Measurements from ENCODE around the gene EXOC6B.

Gene EXOC6B

DNA sequence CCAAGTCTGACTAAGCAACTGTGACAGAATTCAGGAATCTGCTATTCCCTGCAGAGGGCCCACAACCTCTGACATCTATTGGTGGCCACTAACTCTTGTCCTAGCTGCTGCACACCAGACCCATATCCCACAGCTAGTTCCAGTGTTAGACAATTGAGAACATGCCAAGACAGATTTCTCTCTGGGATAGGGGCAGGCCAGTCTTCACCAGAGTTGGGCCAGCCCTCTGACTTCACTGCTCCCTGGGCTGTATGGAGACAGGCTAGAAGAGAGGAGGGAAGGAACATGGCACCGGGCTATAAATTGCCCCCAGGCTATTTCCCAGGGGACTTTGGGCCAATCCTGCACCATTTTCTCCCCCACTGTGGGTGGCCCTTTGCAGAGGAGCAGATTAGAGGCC, 645.5 kb downstream of the EXOC6B start:
- DNase-seq (ENCODE audit: extremely low spot score) = no peak
- ChIA-PET CTCF (interaction anchor here (1.3 kb wide), 1 partner anchor 15 kb away, joined by 3 read pairs; no protein-coding TSS in a partner anchor), POLR2A (no interaction called here)
- TF ChIP-seq, protein P1, sequence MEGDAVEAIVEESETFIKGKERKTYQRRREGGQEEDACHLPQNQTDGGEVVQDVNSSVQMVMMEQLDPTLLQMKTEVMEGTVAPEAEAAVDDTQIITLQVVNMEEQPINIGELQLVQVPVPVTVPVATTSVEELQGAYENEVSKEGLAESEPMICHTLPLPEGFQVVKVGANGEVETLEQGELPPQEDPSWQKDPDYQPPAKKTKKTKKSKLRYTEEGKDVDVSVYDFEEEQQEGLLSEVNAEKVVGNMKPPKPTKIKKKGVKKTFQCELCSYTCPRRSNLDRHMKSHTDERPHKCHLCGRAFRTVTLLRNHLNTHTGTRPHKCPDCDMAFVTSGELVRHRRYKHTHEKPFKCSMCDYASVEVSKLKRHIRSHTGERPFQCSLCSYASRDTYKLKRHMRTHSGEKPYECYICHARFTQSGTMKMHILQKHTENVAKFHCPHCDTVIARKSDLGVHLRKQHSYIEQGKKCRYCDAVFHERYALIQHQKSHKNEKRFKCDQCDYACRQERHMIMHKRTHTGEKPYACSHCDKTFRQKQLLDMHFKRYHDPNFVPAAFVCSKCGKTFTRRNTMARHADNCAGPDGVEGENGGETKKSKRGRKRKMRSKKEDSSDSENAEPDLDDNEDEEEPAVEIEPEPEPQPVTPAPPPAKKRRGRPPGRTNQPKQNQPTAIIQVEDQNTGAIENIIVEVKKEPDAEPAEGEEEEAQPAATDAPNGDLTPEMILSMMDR (IDR thresholded peaks at IDR 0.05; ENCODE audit: control extremely low read depth, extremely low read depth, low read depth, missing control alignments) = no peak

DNA sequence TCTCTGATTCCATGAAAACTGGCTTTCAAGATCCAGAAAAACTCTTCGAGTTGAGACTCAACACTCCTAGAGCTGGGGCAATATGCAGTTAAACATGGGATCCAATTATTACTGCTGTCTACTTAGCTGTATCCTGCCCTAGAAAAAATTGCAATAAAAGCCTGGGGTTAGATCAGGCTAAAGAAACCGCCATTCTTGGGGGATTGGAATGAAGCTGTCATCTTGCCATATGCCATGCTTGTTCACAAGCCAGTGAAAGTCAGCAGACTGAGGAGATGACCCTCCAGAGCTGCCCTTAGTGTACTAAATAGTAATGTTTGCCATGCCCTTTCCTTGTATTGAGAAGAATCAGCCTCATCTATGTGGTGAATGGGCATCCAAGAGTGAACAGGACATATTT, 647.3 kb downstream of the EXOC6B start:
- ChIA-PET CTCF (no interaction called here), POLR2A (no interaction called here)
- TF ChIP-seq, protein P1 (IDR thresholded peaks at IDR 0.05; ENCODE audit: control extremely low read depth, extremely low read depth, low read depth, missing control alignments) = no peak
- no peak for DNase-seq (ENCODE audit: extremely low spot score)

DNA sequence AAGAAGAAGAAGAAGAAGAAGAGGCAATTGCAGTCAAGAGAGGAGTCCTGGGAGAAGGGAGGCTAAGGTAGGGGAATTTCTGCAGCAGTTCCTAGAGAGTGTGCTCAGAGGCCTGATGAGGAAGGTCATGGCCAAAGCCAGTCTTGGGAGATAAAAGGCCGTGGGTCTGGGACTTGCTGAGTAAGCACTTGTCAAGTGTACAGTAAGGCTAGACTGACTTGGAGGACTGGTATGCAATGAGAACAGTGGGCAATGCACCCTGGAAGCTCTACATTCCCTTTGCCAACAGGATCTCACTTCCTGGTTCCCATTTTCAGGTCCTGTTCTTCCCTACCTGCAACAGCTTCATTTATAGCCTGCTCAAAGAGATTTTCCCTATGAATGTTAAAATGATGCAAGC, 649.6 kb downstream of the EXOC6B start:
- POLR2A ChIA-PET = no interaction called here
- CTCF ChIA-PET = interaction anchor here (2.1 to 2.8 kb wide), 2 partner anchors 24 to 26 kb away, joined by 6 to 8 read pairs; no protein-coding TSS in a partner anchor
- DNase-seq (ENCODE audit: extremely low spot score) = no peak
- TF ChIP-seq, protein P1 (IDR thresholded peaks at IDR 0.05; ENCODE audit: control extremely low read depth, extremely low read depth, low read depth, missing control alignments) = no peak

DNA sequence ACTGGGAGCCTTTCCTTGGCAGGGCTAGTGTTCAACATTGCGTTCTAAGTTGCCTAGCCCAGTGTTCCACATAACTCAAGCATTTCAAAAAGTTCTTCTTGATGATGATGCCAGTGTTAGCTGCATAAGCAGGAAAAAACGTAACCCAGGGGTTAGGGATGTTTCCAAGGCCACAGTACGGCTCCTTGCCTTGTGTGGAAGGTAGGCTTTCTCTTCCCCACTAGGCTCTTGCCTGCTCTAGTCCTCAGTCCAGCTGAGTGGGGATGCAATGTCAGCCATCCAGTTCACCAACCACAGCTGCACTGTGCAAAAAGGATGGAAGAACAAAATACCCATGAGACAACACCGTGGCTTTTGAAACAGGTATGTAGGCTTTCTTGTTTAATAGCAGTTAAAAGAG, 650.2 kb downstream of the EXOC6B start:
- ChIA-PET CTCF (interaction anchor here (2.8 kb wide), 1 partner anchor 23 kb away, joined by 6 read pairs; no protein-coding TSS in a partner anchor), POLR2A (no interaction called here)
- TF ChIP-seq, protein P1 (IDR thresholded peaks at IDR 0.05; ENCODE audit: control extremely low read depth, extremely low read depth, low read depth, missing control alignments) = no peak
- DNase-seq (ENCODE audit: extremely low spot score) = no peak

DNA sequence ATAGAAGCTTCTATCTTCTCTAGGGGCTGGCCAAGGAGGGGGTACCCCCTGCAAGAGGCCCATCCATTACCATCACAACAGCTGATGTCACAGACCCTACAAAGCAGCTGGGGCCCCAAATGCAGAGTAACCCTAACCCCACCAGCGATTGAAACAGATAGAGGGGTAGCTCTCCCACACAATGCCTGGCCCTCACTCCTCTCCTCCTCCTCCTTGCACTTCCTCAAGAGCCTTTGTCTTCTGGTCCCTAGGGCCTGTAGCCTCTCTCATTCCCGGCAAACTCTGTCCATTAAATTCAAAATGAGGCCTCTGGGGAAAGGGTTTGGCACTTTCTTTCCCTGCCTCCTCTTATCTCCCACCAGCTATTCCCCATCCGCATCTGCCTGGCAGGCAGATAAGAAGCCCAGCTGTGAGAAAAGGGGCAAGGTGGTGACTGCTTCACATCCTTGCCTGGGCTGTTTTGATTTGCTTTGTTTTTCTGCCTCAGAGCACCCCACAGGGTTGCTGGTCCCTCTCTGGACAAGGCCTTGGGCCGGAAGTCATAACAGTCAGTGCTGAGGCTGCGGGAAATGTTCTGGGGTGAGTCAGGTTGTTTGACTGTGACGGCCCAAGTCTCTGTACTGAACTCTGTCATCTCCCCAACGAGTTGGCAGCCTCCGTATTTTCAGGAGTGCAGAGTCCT, 652.1 kb downstream of the EXOC6B start:
- CTCF ChIA-PET = interaction anchor here (1.2 to 1.5 kb wide), 2 partner anchors 23 to 250 kb away, joined by 3 read pairs; no protein-coding TSS in a partner anchor
- no peak for DNase-seq (ENCODE audit: extremely low spot score)
- POLR2A ChIA-PET = no interaction called here
- TF ChIP-seq, protein P1 (IDR thresholded peaks at IDR 0.05; ENCODE audit: control extremely low read depth, extremely low read depth, low read depth, missing control alignments) = no peak

DNA sequence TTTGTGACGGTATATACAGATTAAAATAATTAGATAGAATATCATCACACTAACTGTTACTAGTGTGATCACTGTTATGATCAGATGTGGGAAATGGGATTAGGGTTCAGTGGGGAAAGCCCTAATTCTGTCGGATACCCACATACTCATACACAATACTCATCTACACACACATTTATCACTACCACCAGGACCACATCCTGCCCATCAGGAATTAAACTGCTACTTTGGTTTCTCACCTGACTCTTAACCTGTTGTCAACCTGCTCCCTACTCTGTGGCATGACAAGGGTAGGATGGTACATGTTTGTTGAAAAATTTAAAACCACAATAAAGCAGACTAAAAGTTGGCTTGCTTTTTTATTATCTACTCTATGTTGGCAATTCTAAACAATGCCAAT, 653.4 kb downstream of the EXOC6B start:
- POLR2A ChIA-PET = no interaction called here
- no peak for DNase-seq (ENCODE audit: extremely low spot score)
- TF ChIP-seq, protein P1 (IDR thresholded peaks at IDR 0.05; ENCODE audit: control extremely low read depth, extremely low read depth, low read depth, missing control alignments) = no peak
- CTCF ChIA-PET = interaction anchor here (1.2 kb wide), 1 partner anchor 22 kb away, joined by 3 read pairs; no protein-coding TSS in a partner anchor

All from GM10248 (cell line).